Measurements from ENCODE around the gene DTX1. TPM values are rescaled to one million over a fixed set of nuclear protein-coding genes. Genes with fewer than 3 reads are reported as not detected.

The DTX1 gene
- total and polyA plus RNA-seq, 2 of the 13 experiments (the other 11 are each of a cell fraction or from before 2014, with no cell fraction given): not detected

DNA sequence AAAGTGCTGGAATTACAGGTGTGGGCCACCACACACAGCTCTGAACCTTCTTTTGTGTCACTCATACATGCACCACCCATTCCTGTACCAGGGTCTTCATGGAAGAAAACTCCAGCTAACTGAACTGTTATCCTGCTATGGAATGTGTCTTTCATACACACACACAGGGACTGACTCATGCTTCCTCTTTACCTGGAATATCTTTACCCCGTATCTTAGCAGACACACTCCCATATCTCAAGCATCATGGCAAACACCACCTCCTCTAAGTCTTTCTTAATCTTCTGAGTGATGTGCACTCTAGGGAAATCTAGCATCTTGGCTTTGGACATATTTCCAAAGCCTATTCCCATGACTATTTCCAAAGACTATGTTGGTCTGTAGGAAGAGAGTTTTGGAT is 35.0 kb upstream of the DTX1 start:
- no peaks in the 10 kb centered on the region for H3K9me3 ChIP-seq (ENCODE audit: low read length)
- in situ Hi-C loops (cut with HindIII; ENCODE audit: extremely low pct_ligation_motif_present, low pct_unique_long_range_greater_than_20kb): no loop called here
- peaks cover 0 to 3% of the 10 kb centered on the region in 2 experiments; a peak in 1 of 5 replicates for H3K27me3 ChIP-seq (ENCODE audit: control insufficient read depth in 1 of 2, insufficient read depth in 2 of 2, low read length in 2 of 2)
- no peaks in the 10 kb centered on the region for H4K20me1 ChIP-seq (ENCODE audit: insufficient read depth, low read length)
- H3K4me1 ChIP-seq (ENCODE audit: insufficient read depth, low read length): no peaks in the 10 kb centered on the region
- 0% methylated on average over 1 of the region's 1 CpG for WGBS (ENCODE audit: low lambda C conversion rate)
- no peak overlapping the region for H3K4me2 ChIP-seq (ENCODE audit: low read depth, low read length)
- H2AFZ ChIP-seq (ENCODE audit: low read length): no peak overlapping the region
- no peak overlapping the region for H3K9ac ChIP-seq (ENCODE audit: insufficient read depth, low read depth, low read length)
- TF ChIP-seq ZNF510 (CRISPR knock-in tag; IDR thresholded peaks at IDR 0.05; ENCODE audit: low read depth) (no peak), CC2D1A (CRISPR knock-in tag; IDR thresholded peaks at IDR 0.05) (no peak), ZNF430 (CRISPR knock-in tag; IDR thresholded peaks at IDR 0.05) (no peak), SMAD9 (CRISPR knock-in tag; IDR thresholded peaks at IDR 0.05) (no peak), ATF1 (CRISPR knock-in tag; IDR thresholded peaks at IDR 0.05) (no peak)
- TF ChIP-seq, protein P1, sequence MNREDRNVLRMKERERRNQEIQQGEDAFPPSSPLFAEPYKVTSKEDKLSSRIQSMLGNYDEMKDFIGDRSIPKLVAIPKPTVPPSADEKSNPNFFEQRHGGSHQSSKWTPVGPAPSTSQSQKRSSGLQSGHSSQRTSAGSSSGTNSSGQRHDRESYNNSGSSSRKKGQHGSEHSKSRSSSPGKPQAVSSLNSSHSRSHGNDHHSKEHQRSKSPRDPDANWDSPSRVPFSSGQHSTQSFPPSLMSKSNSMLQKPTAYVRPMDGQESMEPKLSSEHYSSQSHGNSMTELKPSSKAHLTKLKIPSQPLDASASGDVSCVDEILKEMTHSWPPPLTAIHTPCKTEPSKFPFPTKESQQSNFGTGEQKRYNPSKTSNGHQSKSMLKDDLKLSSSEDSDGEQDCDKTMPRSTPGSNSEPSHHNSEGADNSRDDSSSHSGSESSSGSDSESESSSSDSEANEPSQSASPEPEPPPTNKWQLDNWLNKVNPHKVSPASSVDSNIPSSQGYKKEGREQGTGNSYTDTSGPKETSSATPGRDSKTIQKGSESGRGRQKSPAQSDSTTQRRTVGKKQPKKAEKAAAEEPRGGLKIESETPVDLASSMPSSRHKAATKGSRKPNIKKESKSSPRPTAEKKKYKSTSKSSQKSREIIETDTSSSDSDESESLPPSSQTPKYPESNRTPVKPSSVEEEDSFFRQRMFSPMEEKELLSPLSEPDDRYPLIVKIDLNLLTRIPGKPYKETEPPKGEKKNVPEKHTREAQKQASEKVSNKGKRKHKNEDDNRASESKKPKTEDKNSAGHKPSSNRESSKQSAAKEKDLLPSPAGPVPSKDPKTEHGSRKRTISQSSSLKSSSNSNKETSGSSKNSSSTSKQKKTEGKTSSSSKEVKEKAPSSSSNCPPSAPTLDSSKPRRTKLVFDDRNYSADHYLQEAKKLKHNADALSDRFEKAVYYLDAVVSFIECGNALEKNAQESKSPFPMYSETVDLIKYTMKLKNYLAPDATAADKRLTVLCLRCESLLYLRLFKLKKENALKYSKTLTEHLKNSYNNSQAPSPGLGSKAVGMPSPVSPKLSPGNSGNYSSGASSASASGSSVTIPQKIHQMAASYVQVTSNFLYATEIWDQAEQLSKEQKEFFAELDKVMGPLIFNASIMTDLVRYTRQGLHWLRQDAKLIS (CRISPR knock-in tag; IDR thresholded peaks at IDR 0.05): no peak
- TF ChIP-seq, protein P2, sequence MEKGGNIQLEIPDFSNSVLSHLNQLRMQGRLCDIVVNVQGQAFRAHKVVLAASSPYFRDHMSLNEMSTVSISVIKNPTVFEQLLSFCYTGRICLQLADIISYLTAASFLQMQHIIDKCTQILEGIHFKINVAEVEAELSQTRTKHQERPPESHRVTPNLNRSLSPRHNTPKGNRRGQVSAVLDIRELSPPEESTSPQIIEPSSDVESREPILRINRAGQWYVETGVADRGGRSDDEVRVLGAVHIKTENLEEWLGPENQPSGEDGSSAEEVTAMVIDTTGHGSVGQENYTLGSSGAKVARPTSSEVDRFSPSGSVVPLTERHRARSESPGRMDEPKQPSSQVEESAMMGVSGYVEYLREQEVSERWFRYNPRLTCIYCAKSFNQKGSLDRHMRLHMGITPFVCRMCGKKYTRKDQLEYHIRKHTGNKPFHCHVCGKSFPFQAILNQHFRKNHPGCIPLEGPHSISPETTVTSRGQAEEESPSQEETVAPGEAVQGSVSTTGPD (CRISPR knock-in tag; IDR thresholded peaks at IDR 0.05): no peak
- ChIA-PET CTCF (ENCODE audit: low intra/inter-chr PET ratio, low total read pairs) (no interaction called here), POLR2A (no interaction called here)
- no peak overlapping the region for H3K4me3 ChIP-seq (replicated peaks in 1 of 3; ENCODE audit: insufficient read depth in 1 of 3, low read depth in 2 of 3, low read length in 3 of 3)
- no TSS peak for BruUV-seq (replicated peaks)
- DNase-seq (ENCODE audit: low spot score): no peak
- FAIRE-seq: no peak
- no peak for ATAC-seq
- no peak overlapping the region for H3K27ac ChIP-seq (ENCODE audit: extremely low read length, insufficient read depth, low read length)
- intact Hi-C loops (cut with micrococcal nuclease; ENCODE audit: unreplicated experiment): no loop called here
- no peaks in the 10 kb centered on the region for H3K79me2 ChIP-seq (ENCODE audit: insufficient read depth, low read length)
- no peaks in the 10 kb centered on the region for H3K36me3 ChIP-seq (replicated peaks in 1 of 2; ENCODE audit: control insufficient read depth in 1 of 2, insufficient read depth in 2 of 2, low read length in 2 of 2)

All from HepG2 (cell line).